ENCODE measurements around the gene C1QTNF1. TPM values are rescaled to one million over a fixed set of nuclear protein-coding genes. Genes with fewer than 3 reads are reported as not detected.
"Not testable (repeated sequence)": the region's sequence is repeated elsewhere in the genome, so short reads cannot be mapped to it uniquely, and the experiment has no call there.

The C1QTNF1 gene
- total RNA-seq, 1 experiment from 2014 or later, result 19.9 TPM

DNA sequence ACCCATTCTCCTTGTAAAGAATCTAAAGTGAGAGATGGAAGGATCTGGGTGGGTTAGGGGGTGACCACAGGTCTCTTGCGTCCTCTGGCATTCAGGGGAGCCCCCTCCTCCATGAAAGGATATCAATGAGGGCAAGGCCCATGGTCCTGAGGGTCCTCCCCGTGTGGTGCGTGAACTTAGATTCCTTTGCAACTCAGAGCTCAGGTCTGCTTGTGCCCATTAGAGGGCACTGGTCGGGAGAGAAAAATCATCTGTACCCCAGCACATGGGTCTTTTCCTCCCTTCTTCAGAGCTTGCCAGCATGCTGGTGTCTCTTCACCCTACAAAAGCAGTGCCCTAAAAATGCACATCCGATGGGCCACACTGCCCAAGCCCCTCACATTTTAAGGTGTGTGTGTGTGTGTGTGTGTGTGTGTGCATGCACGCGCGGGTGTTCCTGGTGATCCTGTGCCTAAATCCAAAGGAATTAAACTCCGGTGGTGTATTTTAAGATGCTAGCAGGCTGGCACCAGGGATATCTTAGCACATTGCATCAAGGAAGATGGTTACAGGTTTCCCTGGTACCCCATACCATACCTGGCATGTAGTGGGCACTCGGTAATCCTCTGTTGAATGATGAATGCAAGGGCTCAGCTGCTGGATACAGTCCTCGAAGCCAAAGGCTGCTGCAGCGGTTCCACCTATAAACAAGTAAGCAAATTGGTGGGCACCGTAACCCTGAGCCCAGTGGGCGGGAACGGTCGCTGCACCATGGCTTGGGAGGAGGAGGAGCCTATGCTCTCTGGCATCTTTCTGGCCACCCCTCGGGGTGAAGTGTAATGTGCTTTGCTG is 4.7 kb downstream of the C1QTNF1 start:
- peak in 1 of 2 experiments; percentile 32 for DNase-seq
- no peak for TF ChIP-seq CTCF (IDR thresholded peaks at IDR 0.05; ENCODE audit: insufficient read depth in 1 of 2, low read depth in 1 of 2, low read length in 1 of 2, severe bottlenecking in 1 of 2, unreplicated experiment in 1 of 2)
- Mint-ChIP-seq H3K36me3 (ENCODE audit: insufficient read depth, unreplicated experiment) (peaks cover 9% of the 10 kb centered on the region), H3K27ac (ENCODE audit: unreplicated experiment) (peak overlapping the region; percentile 98), H3K4me3 (ENCODE audit: unreplicated experiment) (no peak overlapping the region), H3K4me1 (ENCODE audit: low read depth, unreplicated experiment) (peaks cover 34% of the 10 kb centered on the region), H3K27me3 (ENCODE audit: insufficient read depth, unreplicated experiment) (no peaks in the 10 kb centered on the region), H3K9me3 (ENCODE audit: unreplicated experiment) (no peaks in the 10 kb centered on the region)
- no peaks in the 10 kb centered on the region for H3K36me3 ChIP-seq (ENCODE audit: control insufficient read depth, insufficient read depth, low read length)
- intact Hi-C loops (cut with micrococcal nuclease; ENCODE audit: unreplicated experiment), result no loop called here
- H3K4me1 ChIP-seq, result peaks cover 41% of the 10 kb centered on the region
- H3K4me3 ChIP-seq (ENCODE audit: low read depth, low read length), result no peak overlapping the region
- POLR2A ChIA-PET, result no interaction called here
- H3K9me3 ChIP-seq, result no peaks in the 10 kb centered on the region
- CTCF ChIA-PET, result interaction anchor here (0.6 to 2.7 kb wide), 4 partner anchors 13 to 364 kb away, joined by 3 to 23 read pairs (median 4); no protein-coding TSS in a partner anchor
- H3K27me3 ChIP-seq (replicated peaks; ENCODE audit: control insufficient read depth, insufficient read depth, low read length), result no peaks in the 10 kb centered on the region
- no TSS peak for BruUV-seq (replicated peaks)

DNA sequence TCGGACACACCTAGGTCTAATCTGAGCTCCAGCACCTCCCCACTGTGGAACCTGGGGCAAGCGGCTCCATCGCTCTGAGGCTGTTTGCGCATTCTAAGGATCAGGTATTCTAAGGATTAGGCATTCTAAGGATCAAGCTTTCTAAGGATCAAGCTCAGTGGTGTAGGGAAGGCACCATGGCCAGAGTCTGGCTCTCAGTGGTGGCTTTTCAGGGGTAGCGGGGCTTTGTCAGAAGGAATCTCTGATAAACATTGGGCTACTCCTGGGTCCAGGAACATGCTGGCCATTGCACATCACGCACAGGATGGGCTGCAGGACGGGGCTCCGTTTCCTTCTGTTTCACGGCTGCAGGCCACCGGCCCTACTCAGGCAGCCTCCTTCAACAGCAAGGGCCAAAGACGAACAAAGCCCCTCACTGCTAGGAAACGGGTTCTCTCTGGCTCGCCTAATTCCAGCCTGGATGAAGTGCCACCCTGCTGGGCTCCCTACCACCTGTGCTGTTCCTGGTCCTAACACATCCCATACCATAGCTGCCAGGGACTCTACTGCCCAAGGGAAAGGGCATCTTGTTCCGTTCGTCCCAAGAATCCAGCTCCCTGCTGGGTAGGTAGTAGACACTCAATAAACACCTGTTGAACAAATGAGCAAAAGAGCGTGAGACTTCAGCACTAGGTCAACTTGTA is 5.5 kb downstream of the C1QTNF1 start:
- H3K4me3 Mint-ChIP-seq (ENCODE audit: unreplicated experiment), result no peak overlapping the region
- H3K9me3 Mint-ChIP-seq (ENCODE audit: unreplicated experiment), result no peaks in the 10 kb centered on the region
- peaks cover 9% of the 10 kb centered on the region for H3K36me3 Mint-ChIP-seq (ENCODE audit: insufficient read depth, unreplicated experiment)
- Histone ChIP-seq H3K4me3 (ENCODE audit: low read depth, low read length) (no peak overlapping the region), H3K27me3 (replicated peaks; ENCODE audit: control insufficient read depth, insufficient read depth, low read length) (no peaks in the 10 kb centered on the region), H3K36me3 (ENCODE audit: control insufficient read depth, insufficient read depth, low read length) (no peaks in the 10 kb centered on the region), H3K4me1 (peaks cover 41% of the 10 kb centered on the region), H3K9me3 (no peaks in the 10 kb centered on the region)
- no TSS peak for BruUV-seq (replicated peaks)
- intact Hi-C loops (cut with micrococcal nuclease; ENCODE audit: unreplicated experiment), result no loop called here
- peak in 1 of 2 experiments; percentile 11 for DNase-seq
- peaks cover 34% of the 10 kb centered on the region for H3K4me1 Mint-ChIP-seq (ENCODE audit: low read depth, unreplicated experiment)
- H3K27me3 Mint-ChIP-seq (ENCODE audit: insufficient read depth, unreplicated experiment), result no peaks in the 10 kb centered on the region
- POLR2A ChIA-PET, result no interaction called here
- H3K27ac Mint-ChIP-seq (ENCODE audit: unreplicated experiment), result no peak overlapping the region
- CTCF ChIA-PET, result interaction anchor here (1.0 to 1.6 kb wide), 2 partner anchors 13 to 19 kb away, joined by 3 to 5 read pairs; no protein-coding TSS in a partner anchor
- TF ChIP-seq CTCF (IDR thresholded peaks at IDR 0.05; ENCODE audit: insufficient read depth in 1 of 2, low read depth in 1 of 2, low read length in 1 of 2, severe bottlenecking in 1 of 2, unreplicated experiment in 1 of 2), result no peak

- Mint-ChIP-seq H3K27ac (ENCODE audit: unreplicated experiment) (peak overlapping the region; percentile 33), H3K4me1 (ENCODE audit: low read depth, unreplicated experiment) (peaks cover 27% of the 10 kb centered on the region)
- CTCF ChIA-PET; H3K27me3 ChIP-seq (replicated peaks; ENCODE audit: control insufficient read depth, insufficient read depth, low read length); POLR2A ChIA-PET; H3K9me3 ChIP-seq; BruUV-seq (replicated peaks); H3K27me3 Mint-ChIP-seq (ENCODE audit: insufficient read depth, unreplicated experiment); H3K36me3 Mint-ChIP-seq (ENCODE audit: insufficient read depth, unreplicated experiment); H3K9me3 Mint-ChIP-seq (ENCODE audit: unreplicated experiment); H3K36me3 ChIP-seq (ENCODE audit: control insufficient read depth, insufficient read depth, low read length); H3K4me3 ChIP-seq (ENCODE audit: low read depth, low read length); H3K4me3 Mint-ChIP-seq (ENCODE audit: unreplicated experiment); intact Hi-C loops (cut with micrococcal nuclease; ENCODE audit: unreplicated experiment): not testable (repeated sequence)
- peaks cover 33% of the 10 kb centered on the region for H3K4me1 ChIP-seq
- peak in 1 of 2 experiments; percentile 4 for DNase-seq
Observed at GRCh38 chr17:79030636-79031035, 6.7 kb downstream of the C1QTNF1 start.

All from Caco-2 (cell line).